GM23248 (cell line): ENCODE results near the gene RNF186.

Experiments
- EZH2 ChIP-seq: fragments of 200-600 bp; sonication (generic); IDR thresholded peaks from 2 replicates; pipeline ENCODE4 v1.6.1; 2018; ENCODE audit warnings: antibody characterized with exemption, mild to moderate bottlenecking; ENCODE audit not compliant: insufficient read depth, poor library complexity, severe bottlenecking
- EZH2phosphoT487 ChIP-seq: fragments of 200-600 bp; sonication (generic); IDR thresholded peaks from 2 replicates; pipeline ENCODE4 v1.6.1; 2018; ENCODE audit warnings: antibody characterized with exemption, moderate library complexity, mild to moderate bottlenecking, low read depth; ENCODE audit not compliant: insufficient read depth

- TF ChIP-seq EZH2 = no peak
- TF ChIP-seq EZH2phosphoT487 = no peak
Observed at GRCh38 chr1:19793360-19794046, 21.6 kb downstream of the RNF186 start.
